Measurements from ENCODE around the gene CNTN5. TPM values are rescaled to one million over a fixed set of nuclear protein-coding genes. Genes with fewer than 3 reads are reported as not detected.

The CNTN5 gene
- polyA plus RNA-seq, 12 donors, result 3.0 to 8.7 (median 5.2) TPM; not detected in 2

GRCh38 chr11:99383648-99384245 is 363.0 kb downstream of the CNTN5 start:
- DNase-seq, result no peak

DNA sequence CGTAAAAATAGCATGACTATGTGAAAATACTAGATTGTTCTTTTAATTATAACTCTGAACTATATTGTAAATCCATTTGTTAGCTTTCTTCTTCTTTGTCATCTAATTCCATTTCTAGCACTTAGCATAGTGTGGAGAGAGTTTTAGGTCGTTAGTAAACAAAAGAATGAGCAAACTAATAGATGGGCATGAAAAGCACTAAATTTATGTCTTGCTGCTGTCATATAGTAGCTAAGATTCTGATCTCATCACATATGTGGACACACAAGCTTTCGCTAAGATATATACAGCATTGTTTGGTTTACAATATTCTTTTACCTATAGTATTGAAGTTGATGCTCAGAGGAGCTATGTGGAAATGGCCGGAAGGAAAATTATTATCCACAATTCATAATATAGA is 370.5 kb downstream of the CNTN5 start:
- DNase-seq, result no peak

DNA sequence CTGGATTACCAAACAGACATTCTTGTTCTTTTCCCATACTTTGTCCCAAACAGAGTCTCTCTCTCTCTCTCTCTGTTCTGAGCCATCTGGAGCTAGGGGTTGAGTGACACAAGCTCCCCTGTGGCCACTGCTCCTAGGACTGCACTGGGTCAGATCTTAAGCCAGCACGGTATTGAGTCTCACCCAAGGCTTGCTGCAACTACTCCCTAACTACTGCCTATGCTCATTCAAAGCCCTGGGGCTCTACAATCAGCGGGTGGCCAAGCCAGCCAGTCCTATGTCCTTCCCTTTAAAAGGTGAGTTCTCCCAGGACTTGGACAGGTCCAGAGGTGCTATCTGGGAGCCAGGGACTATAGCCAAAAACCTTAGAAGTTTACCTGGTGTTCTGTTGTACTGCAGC is 385.6 kb downstream of the CNTN5 start:
- no peak for DNase-seq

GRCh38 chr11:99410636-99411035 is 389.9 kb downstream of the CNTN5 start:
- DNase-seq, result no peak

DNA sequence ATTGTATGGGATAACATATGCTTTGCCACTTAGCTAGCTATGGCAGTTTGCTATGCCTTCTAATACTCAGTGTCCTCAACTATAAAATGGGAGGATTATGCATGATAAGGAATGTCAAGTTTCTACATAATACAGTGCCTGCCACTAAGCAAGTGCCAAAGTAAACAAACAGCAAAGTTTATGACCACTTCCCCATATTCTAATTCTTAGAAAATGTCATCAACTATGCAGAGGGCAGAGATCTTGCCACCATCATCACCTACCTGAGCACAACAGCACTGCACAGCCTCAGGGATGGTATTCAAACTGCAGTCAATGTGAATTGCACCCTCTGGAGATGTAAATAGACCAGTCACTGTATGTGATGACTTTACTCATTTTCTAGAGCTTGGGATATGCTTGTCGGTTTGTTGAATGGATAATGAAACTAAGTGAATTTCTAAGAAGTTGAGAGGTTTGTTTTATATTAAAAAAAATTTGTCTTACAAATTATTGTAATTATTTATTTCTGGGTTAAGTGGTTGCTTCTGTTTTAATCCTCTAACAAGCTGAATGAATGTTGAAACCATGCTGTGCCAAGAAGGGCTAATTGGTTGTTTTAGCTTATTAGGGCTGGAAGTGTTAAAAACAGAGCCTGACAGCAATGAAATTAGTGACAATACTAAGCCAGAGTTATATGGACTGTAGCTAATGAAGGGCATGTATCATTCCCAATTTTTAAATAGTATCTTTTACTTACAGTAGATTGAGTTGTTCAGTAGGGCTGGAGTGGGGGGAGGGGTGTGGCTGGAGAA is 398.4 kb downstream of the CNTN5 start:
- DNase-seq, result no peak

DNA sequence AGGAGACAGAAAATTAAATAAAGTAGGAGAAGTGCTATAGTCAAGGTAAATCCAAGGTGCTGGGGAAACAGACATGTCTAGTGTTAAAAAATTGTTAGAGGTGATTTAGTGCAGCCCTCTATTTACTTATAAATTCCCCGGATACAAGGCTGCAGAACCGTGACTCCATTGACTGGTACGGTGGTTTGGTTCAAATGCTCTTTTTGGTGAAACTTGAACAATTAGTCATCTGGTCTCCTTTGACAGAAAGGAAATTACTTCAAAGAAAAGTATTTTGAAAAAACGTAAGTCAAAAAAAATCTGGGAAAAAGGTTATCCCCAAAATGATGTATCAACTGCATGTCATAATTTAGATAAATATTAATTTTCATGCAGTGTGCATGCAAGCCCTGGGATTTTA is 399.2 kb downstream of the CNTN5 start:
- DNase-seq, result no peak

DNA sequence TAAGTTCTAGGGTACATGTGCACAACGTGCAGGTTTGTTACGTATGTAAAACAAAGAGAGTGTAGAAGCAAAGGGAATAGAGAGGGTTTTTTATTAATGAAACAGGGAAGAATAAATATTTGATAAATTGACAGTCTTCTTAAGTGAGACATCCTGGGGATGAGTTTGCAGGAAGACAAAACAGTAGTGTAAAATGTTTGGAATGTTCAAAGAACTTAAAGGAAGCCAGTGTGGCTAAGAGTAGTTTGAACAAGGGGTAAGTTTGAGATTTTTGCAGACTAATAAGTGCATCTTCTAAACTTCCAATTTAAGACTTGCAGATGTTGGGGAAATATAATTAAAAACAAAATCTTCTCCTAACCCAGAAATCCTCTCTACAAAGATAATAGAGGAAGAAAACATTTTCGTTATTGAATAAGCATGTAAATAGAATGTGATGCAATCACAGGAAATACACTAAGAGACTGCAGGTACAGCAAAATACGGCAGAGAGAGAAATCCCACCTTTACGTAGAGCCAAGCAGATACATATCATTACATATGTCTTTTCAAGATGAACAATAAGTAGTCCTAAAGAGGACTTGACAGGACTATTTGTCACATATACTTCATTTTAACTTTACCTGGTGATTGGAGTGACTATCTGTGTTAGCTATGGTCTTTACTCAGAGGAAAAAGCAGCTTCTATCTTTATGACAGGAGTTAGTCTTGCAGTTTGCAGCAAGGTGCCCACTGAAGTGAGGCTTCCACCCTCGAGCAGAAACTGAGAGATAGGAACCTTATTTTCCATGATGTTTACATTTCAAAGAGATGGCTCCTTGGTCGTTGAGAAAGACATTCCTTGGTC is 402.1 kb downstream of the CNTN5 start:
- DNase-seq, result no peak

- DNase-seq, result no peak
Observed at GRCh38 chr11:99423428-99423983, 402.8 kb downstream of the CNTN5 start.

GRCh38 chr11:99424313-99425084 is 403.8 kb downstream of the CNTN5 start:
- no peak for DNase-seq

GRCh38 chr11:99425596-99425995 is 404.8 kb downstream of the CNTN5 start:
- no peak for DNase-seq

DNA sequence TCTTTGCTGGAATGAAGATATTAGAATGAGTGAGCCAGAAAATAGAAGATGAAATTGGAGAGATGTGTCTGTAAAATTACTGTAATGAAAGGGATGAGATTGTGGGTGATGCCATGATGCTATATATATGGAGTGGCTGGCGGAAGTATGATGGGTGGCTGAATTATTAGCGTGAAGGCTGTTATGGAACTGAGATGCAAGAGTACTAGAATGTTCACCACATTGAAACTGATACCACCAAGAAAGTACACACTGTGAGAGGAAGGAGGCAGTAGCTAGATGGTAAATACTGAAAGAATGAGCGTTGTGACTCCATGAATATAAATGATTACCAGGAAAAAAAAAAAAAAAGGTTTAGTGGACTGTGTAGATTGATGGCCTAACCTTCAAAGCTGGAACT is 411.9 kb downstream of the CNTN5 start:
- no peak for DNase-seq

- no peak for DNase-seq
Observed at GRCh38 chr11:99443276-99443675, 422.5 kb downstream of the CNTN5 start.

- DNase-seq, result no peak
Observed at GRCh38 chr11:99446400-99446799, 425.7 kb downstream of the CNTN5 start.

DNA sequence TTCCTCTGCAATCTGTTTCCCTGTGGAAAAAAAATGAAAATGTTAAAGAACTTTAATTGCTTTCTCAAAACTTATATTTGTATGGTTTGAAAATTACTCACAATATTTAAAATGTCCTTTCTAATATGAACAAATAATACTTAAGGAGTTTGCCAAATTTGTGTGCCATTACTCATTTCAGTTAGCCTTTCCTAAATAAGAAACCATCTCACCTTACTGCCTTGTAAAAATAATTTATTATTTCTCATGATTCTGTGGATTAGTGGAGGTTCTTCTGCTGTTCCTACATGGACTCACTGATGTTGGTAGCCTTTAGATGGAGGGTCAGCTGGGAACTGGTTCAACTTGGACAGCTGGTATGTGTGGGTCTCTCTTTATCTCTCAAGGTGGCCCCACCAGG is 428.6 kb downstream of the CNTN5 start:
- DNase-seq, result no peak

- no peak for DNase-seq
Observed at GRCh38 chr11:99452075-99452474, 431.3 kb downstream of the CNTN5 start.

GRCh38 chr11:99461913-99462312 is 441.2 kb downstream of the CNTN5 start:
- DNase-seq, result no peak

DNA sequence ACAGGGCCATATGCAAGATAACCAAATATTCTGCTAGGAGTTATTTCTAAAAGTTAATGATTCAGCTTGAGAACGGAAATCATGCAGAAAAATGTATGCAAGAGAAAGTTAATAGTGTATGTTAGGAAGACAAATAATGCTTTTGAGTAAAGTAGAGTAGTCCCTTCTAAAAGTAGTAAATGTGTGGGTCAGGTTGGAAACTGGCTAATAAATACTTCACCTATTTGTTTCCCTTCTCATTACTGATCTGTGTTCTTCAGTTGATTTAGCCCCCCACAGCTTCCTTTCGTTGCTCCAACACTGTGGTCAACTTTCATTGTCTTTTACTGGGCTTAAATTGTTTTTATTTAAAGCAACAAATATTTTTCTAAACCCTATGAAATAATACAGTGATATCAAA is 444.2 kb downstream of the CNTN5 start:
- no peak for DNase-seq

GRCh38 chr11:99489581-99489980 is 468.8 kb downstream of the CNTN5 start:
- DNase-seq, result no peak

- no peak for DNase-seq
Observed at GRCh38 chr11:99494065-99494464, 473.3 kb downstream of the CNTN5 start.

- no peak for DNase-seq
Observed at GRCh38 chr11:99501655-99502054, 480.9 kb downstream of the CNTN5 start.

DNA sequence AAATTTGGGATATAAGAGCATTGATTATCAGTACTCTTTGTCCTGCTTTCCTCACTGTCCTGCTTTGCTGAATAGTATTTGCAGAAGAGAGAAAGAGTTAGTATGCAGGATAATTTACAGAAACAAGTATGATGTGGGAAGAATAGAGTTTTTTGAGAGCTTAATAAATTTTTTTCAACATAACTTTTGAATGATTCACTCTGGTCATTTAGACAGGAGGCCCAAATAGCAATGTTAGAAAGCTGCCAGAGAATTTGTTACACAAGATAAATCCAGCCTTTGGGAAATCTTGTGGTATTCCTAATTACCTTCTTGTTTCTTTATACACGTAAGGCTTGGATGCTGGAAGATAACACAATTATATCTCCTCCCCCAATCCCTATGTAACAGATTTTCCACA is 484.6 kb downstream of the CNTN5 start:
- DNase-seq, result no peak

DNA sequence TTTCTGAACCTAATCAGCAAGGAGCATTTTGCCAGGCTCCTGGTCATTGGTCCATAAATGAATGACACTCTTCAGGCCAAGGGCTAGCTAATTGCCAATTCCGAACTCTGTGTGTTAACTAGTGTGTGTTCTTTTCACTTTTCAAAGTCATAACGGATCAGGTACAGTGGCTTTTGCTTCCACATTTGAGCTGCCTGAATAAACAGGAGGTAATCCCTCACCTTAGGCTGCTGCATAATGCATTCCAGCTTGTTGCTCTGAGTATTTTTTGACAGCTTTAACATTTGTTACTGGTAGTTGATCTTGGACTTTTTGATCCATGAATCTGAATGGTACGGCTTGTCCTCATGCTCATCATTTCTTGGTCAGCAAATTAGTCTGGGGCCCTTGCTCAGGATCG is 485.1 kb downstream of the CNTN5 start:
- DNase-seq, result no peak
